Measurements from ENCODE around the gene PLCD3.

- TF ChIP-seq MAX (IDR thresholded peaks at IDR 0.05; ENCODE audit: low read depth, low read length) (no peak), CTCF (IDR thresholded peaks at IDR 0.05; ENCODE audit: low read depth, low read length) (no peak)
Observed at GRCh38 chr17:45067637-45068036, 64.7 kb downstream of the PLCD3 start.
